ENCODE results near the gene GRIP2. TPM values are rescaled to one million over a fixed set of nuclear protein-coding genes. Genes with fewer than 3 reads are reported as not detected.

The GRIP2 gene
- total RNA-seq, 1 donor from 2014 or later, result not detected

- Histone ChIP-seq H3K27me3 (ENCODE audit: control insufficient read depth, insufficient read depth, low read length) (no peaks in the 10 kb centered on the region), H3K36me3 (ENCODE audit: control insufficient read depth, insufficient read depth, low read length) (peaks cover 1% of the 10 kb centered on the region), H3K4me3 (ENCODE audit: low read depth, low read length) (no peak overlapping the region)
- TF ChIP-seq CTCF (IDR thresholded peaks at IDR 0.05; ENCODE audit: insufficient read depth, low read length, poor library complexity, severe bottlenecking), result no peak
- no peak for DNase-seq (ENCODE audit: low read depth)
These were observed 100.0 kb downstream of the GRIP2 start for GRCh38 chr3:14440168-14440518.

- Histone ChIP-seq H3K27me3 (ENCODE audit: control insufficient read depth, insufficient read depth, low read length) (no peaks in the 10 kb centered on the region), H3K36me3 (ENCODE audit: control insufficient read depth, insufficient read depth, low read length) (peaks cover 1% of the 10 kb centered on the region), H3K4me3 (ENCODE audit: low read depth, low read length) (no peak overlapping the region)
- DNase-seq (ENCODE audit: low read depth), result no peak
- no peak for TF ChIP-seq CTCF (IDR thresholded peaks at IDR 0.05; ENCODE audit: insufficient read depth, low read length, poor library complexity, severe bottlenecking)
These were observed 100.5 kb downstream of the GRIP2 start for GRCh38 chr3:14439501-14440167.

Other genes with a start within 250 kb of the GRIP2 start
- 3.8 and 4.1 TPM in 2 replicates for gene SLC6A6, start 137.7 kb downstream of the GRIP2 start, total RNA-seq
- 21.7 and 25.3 TPM in 2 replicates for gene CCDC174, start 111.4 kb upstream of the GRIP2 start, total RNA-seq
- 0.13 TPM in 1 of 2 replicates, not detected in the other for gene C3orf20, start 134.8 kb upstream of the GRIP2 start, total RNA-seq

All from kidney epithelial cell (primary cell).